ENCODE measurements around the gene KIRREL2. TPM values are rescaled to one million over a fixed set of nuclear protein-coding genes. Genes with fewer than 3 reads are reported as not detected.
A peak's percentile ranks its signal among the peaks of the same experiment; 100 is the strongest.

Gene KIRREL2
- total and polyA plus RNA-seq, 9 of the 15 experiments (the other 6 are each of a cell fraction or from before 2014, with no cell fraction given): 0.01 to 0.12 (median 0.09) TPM; not detected in 4

- peak in 1 of 2 experiments; percentile 35 for TF ChIP-seq AFF1 (IDR thresholded peaks at IDR 0.05; ENCODE audit: low read depth in 1 of 2, partially characterized antibody in 2 of 2)
- peak; percentile 73; the same call in 1 of the 2 replicates for TF ChIP-seq GABPB1 (CRISPR knock-in tag; IDR thresholded peaks at IDR 0.05)
- TF ChIP-seq HSF4 (CRISPR knock-in tag; IDR thresholded peaks at IDR 0.05; ENCODE audit: borderline replicate concordance): no peak
- TF ChIP-seq ZNF354B (CRISPR knock-in tag; IDR thresholded peaks at IDR 0.05): no peak
- TF ChIP-seq HDAC3 (IDR thresholded peaks at IDR 0.05; ENCODE audit: borderline replicate concordance, partially characterized antibody): no peak
- TF ChIP-seq ZNF134 (CRISPR knock-in tag; conservative IDR thresholded peaks at IDR 0.05): no peak
- TF ChIP-seq ZNF707 (CRISPR knock-in tag; conservative IDR thresholded peaks at IDR 0.05): no peak
- no peak for TF ChIP-seq ZKSCAN8 (CRISPR knock-in tag; IDR thresholded peaks at IDR 0.05)
- no peak for TF ChIP-seq KAT7 (CRISPR knock-in tag; IDR thresholded peaks at IDR 0.05; ENCODE audit: borderline replicate concordance)
- peak in 1 of 2 experiments; percentile 57; a peak in 1 of 4 replicates for TF ChIP-seq RCOR1 (IDR thresholded peaks at IDR 0.05; ENCODE audit: borderline replicate concordance in 1 of 2, low read depth in 2 of 2, low read length in 2 of 2)
- no peak for TF ChIP-seq NUFIP1 (IDR thresholded peaks at IDR 0.05; ENCODE audit: partially characterized antibody)
- no peak for TF ChIP-seq E4F1 (CRISPR knock-in tag; IDR thresholded peaks at IDR 0.05; ENCODE audit: borderline replicate concordance)
- peak in 1 of 2 experiments; percentile 52; a peak in 1 of 4 replicates for TF ChIP-seq MAZ (CRISPR knock-in tag; conservative IDR thresholded peaks at IDR 0.05 in 1 of 2, IDR thresholded peaks at IDR 0.05 in 1 of 2)
- TF ChIP-seq CBFA2T3 (IDR thresholded peaks at IDR 0.05): peak; percentile 21; the same call in 1 of the 2 replicates
- TF ChIP-seq LEF1 (IDR thresholded peaks at IDR 0.05): peak; percentile 82; the same call in 1 of the 2 replicates
- TF ChIP-seq RBM39 (optimal IDR thresholded peaks at IDR 0.05; ENCODE audit: low read depth, low read length): peak; percentile 18
- no peak for TF ChIP-seq NR2C1 (IDR thresholded peaks at IDR 0.05)
- TF ChIP-seq NR2C1 (tag; IDR thresholded peaks at IDR 0.05): no peak
- no peak for TF ChIP-seq PTBP1 (IDR thresholded peaks at IDR 0.05; ENCODE audit: low read depth, low read length)
- no peak for TF ChIP-seq EHMT2 (IDR thresholded peaks at IDR 0.05)
- TF ChIP-seq ZBTB12 (CRISPR knock-in tag; IDR thresholded peaks at IDR 0.05): peak; percentile 52; the same call in 1 of the 2 replicates
- no peak for TF ChIP-seq FOXK1 (CRISPR knock-in tag; IDR thresholded peaks at IDR 0.05; ENCODE audit: borderline replicate concordance)
Observed at GRCh38 chr19:35908973-35909683, 52.4 kb downstream of the KIRREL2 start (continued).
